ENCODE results near the gene CRYZ.

DNA sequence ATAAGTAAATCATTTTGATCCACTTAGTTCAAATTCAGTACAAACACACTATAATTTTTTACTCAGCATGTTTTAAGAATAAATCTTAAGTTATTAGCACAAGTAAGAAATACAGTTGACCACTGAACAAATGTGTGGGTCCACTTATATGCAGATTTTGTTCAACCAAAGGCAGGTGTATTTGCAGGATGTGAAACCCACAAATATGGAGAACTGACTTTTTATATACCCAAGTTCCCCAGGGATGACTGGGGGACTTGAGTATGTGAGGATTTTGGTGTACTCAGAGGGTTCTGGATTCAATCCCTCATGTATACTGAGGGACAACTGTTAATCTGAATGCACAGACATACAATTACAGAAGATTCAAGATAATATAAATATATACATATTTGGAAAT lies 33.5 kb downstream of the CRYZ start:
- TF ChIP-seq, protein P1, sequence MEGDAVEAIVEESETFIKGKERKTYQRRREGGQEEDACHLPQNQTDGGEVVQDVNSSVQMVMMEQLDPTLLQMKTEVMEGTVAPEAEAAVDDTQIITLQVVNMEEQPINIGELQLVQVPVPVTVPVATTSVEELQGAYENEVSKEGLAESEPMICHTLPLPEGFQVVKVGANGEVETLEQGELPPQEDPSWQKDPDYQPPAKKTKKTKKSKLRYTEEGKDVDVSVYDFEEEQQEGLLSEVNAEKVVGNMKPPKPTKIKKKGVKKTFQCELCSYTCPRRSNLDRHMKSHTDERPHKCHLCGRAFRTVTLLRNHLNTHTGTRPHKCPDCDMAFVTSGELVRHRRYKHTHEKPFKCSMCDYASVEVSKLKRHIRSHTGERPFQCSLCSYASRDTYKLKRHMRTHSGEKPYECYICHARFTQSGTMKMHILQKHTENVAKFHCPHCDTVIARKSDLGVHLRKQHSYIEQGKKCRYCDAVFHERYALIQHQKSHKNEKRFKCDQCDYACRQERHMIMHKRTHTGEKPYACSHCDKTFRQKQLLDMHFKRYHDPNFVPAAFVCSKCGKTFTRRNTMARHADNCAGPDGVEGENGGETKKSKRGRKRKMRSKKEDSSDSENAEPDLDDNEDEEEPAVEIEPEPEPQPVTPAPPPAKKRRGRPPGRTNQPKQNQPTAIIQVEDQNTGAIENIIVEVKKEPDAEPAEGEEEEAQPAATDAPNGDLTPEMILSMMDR (conservative IDR thresholded peaks at IDR 0.05; ENCODE audit: low read depth, low read length): no peak
- TF ChIP-seq EZH2 (IDR thresholded peaks at IDR 0.05; ENCODE audit: low read length, unreplicated experiment): no peak
- no peak for TF ChIP-seq EZH2phosphoT487 (IDR thresholded peaks at IDR 0.05; ENCODE audit: borderline replicate concordance, low read length)
